Measurements from ENCODE around the gene SEMA3F. TPM values are rescaled to one million over a fixed set of nuclear protein-coding genes. Genes with fewer than 3 reads are reported as not detected.

Gene SEMA3F
- total RNA-seq, 5 donors from 2014 or later (not counting 1 experiment from before 2014, with no cell fraction given) = 0.32 to 0.46 (median 0.36) TPM; not detected in 1

- Mint-ChIP-seq H3K27ac (no peak overlapping the region), H3K36me3 (no peaks in the 10 kb centered on the region), H3K9me3 (no peaks in the 10 kb centered on the region), H3K27me3 (no peaks in the 10 kb centered on the region), H3K4me3 (no peak overlapping the region), H3K4me1 (no peaks in the 10 kb centered on the region)
- CTCF ChIA-PET = no interaction called here
- Histone ChIP-seq H3K4me1 (ENCODE audit: control insufficient read depth in 1 of 2, extremely low read depth in 1 of 2, insufficient read depth in 2 of 2, low read length in 2 of 2) (no peaks in the 10 kb centered on the region), H3K27me3 (replicated peaks in 1 of 2; ENCODE audit: control insufficient read depth in 2 of 2, extremely low read depth in 1 of 2, insufficient read depth in 2 of 2, low read length in 1 of 2) (peaks cover 0 to 24% of the 10 kb centered on the region in 2 experiments), H3K27ac (ENCODE audit: low read length) (no peak overlapping the region), H3K36me3 (ENCODE audit: control insufficient read depth in 2 of 2, extremely low read depth in 1 of 2, insufficient read depth in 1 of 2, low read length in 1 of 2) (no peaks in the 10 kb centered on the region), H3K4me3 (ENCODE audit: control insufficient read depth in 1 of 2, extremely low read depth in 1 of 2, low read length in 1 of 2) (no peak overlapping the region), H3K9me3 (no peaks in the 10 kb centered on the region)
- ATAC-seq (replicated peaks in 1 of 4) (no peak), DNase-seq (no peak)
- WGBS (ENCODE audit: insufficient coverage) = 97% methylated on average over 5 of the region's 7 CpGs
- POLR2A ChIA-PET = no interaction called here
Measured at GRCh38 chr3:50147016-50147415, 8.1 kb upstream of the SEMA3F start.

GRCh38 chr3:50147447-50147846 is 7.7 kb upstream of the SEMA3F start:
- WGBS (ENCODE audit: insufficient coverage) = 100% methylated on average over 1 of the region's 2 CpGs
- ChIA-PET CTCF (no interaction called here), POLR2A (interaction anchor here in 1 of 2 donors (0.6 kb wide), 1 partner anchor 73 kb away, joined by 3 read pairs; no protein-coding TSS in a partner anchor)
- H3K4me3 Mint-ChIP-seq = no peak overlapping the region
- no peaks in the 10 kb centered on the region for H3K9me3 Mint-ChIP-seq
- H3K4me1 Mint-ChIP-seq = no peaks in the 10 kb centered on the region
- no peaks in the 10 kb centered on the region for H3K4me1 ChIP-seq (ENCODE audit: control insufficient read depth in 1 of 2, extremely low read depth in 1 of 2, insufficient read depth in 2 of 2, low read length in 2 of 2)
- H3K4me3 ChIP-seq (ENCODE audit: control insufficient read depth in 1 of 2, extremely low read depth in 1 of 2, low read length in 1 of 2) = no peak overlapping the region
- H3K36me3 ChIP-seq (ENCODE audit: control insufficient read depth in 2 of 2, extremely low read depth in 1 of 2, insufficient read depth in 1 of 2, low read length in 1 of 2) = no peaks in the 10 kb centered on the region
- DNase-seq (no peak), ATAC-seq (replicated peaks in 1 of 4) (no peak)
- H3K27ac Mint-ChIP-seq = no peak overlapping the region
- H3K36me3 Mint-ChIP-seq = no peaks in the 10 kb centered on the region
- no peaks in the 10 kb centered on the region for H3K9me3 ChIP-seq
- no peak overlapping the region for H3K27ac ChIP-seq (ENCODE audit: low read length)
- H3K27me3 ChIP-seq (replicated peaks in 1 of 2; ENCODE audit: control insufficient read depth in 2 of 2, extremely low read depth in 1 of 2, insufficient read depth in 2 of 2, low read length in 1 of 2) = peaks cover 0 to 27% of the 10 kb centered on the region in 2 experiments
- H3K27me3 Mint-ChIP-seq = no peaks in the 10 kb centered on the region

- no peaks in the 10 kb centered on the region for H3K9me3 Mint-ChIP-seq
- no peaks in the 10 kb centered on the region for H3K27me3 Mint-ChIP-seq
- Histone ChIP-seq H3K36me3 (ENCODE audit: control insufficient read depth in 2 of 2, extremely low read depth in 1 of 2, insufficient read depth in 1 of 2, low read length in 1 of 2) (no peaks in the 10 kb centered on the region), H3K4me3 (ENCODE audit: control insufficient read depth in 1 of 2, extremely low read depth in 1 of 2, low read length in 1 of 2) (no peak overlapping the region), H3K4me1 (ENCODE audit: control insufficient read depth in 1 of 2, extremely low read depth in 1 of 2, insufficient read depth in 2 of 2, low read length in 2 of 2) (no peaks in the 10 kb centered on the region), H3K27me3 (replicated peaks in 1 of 2; ENCODE audit: control insufficient read depth in 2 of 2, extremely low read depth in 1 of 2, insufficient read depth in 2 of 2, low read length in 1 of 2) (peaks cover 0 to 27% of the 10 kb centered on the region in 2 experiments), H3K9me3 (no peaks in the 10 kb centered on the region), H3K27ac (ENCODE audit: low read length) (no peak overlapping the region)
- no peaks in the 10 kb centered on the region for H3K4me1 Mint-ChIP-seq
- no peak for ATAC-seq (replicated peaks in 1 of 4)
- WGBS (ENCODE audit: insufficient coverage) = 85% methylated on average over 6 of the region's 6 CpGs
- DNase-seq = no peak
- ChIA-PET CTCF (no interaction called here), POLR2A (interaction anchor here in 1 of 2 donors (0.6 kb wide), 1 partner anchor 73 kb away, joined by 3 read pairs; no protein-coding TSS in a partner anchor)
- no peaks in the 10 kb centered on the region for H3K36me3 Mint-ChIP-seq
- H3K4me3 Mint-ChIP-seq = no peak overlapping the region
- H3K27ac Mint-ChIP-seq = no peak overlapping the region
Measured at GRCh38 chr3:50147861-50148260, 7.3 kb upstream of the SEMA3F start.

GRCh38 chr3:50150404-50150750 is 4.7 kb upstream of the SEMA3F start:
- peaks cover 2 to 11% (median 7%) of the 10 kb centered on the region in 3 donors for H3K4me1 Mint-ChIP-seq
- DNase-seq (no peak), ATAC-seq (replicated peaks in 1 of 4) (no peak)
- peaks cover 0 to 42% of the 10 kb centered on the region in 2 experiments for H3K27me3 ChIP-seq (replicated peaks in 1 of 2; ENCODE audit: control insufficient read depth in 2 of 2, extremely low read depth in 1 of 2, insufficient read depth in 2 of 2, low read length in 1 of 2)
- H3K9me3 ChIP-seq = no peaks in the 10 kb centered on the region
- no peaks in the 10 kb centered on the region for H3K36me3 Mint-ChIP-seq
- H3K9me3 Mint-ChIP-seq = no peaks in the 10 kb centered on the region
- no peak overlapping the region for H3K27ac ChIP-seq (ENCODE audit: low read length)
- no peaks in the 10 kb centered on the region for H3K36me3 ChIP-seq (ENCODE audit: control insufficient read depth in 2 of 2, extremely low read depth in 1 of 2, insufficient read depth in 1 of 2, low read length in 1 of 2)
- POLR2A ChIA-PET = no interaction called here
- no peak overlapping the region for H3K4me3 Mint-ChIP-seq
- no peak overlapping the region for H3K27ac Mint-ChIP-seq
- WGBS (ENCODE audit: insufficient coverage) = 83% methylated on average over 1 of the region's 1 CpG
- H3K27me3 Mint-ChIP-seq = peaks cover 14% of the 10 kb centered on the region in 2 donors
- CTCF ChIA-PET = no interaction called here
- H3K4me1 ChIP-seq (ENCODE audit: control insufficient read depth in 1 of 2, extremely low read depth in 1 of 2, insufficient read depth in 2 of 2, low read length in 2 of 2) = peaks cover 0 to 7% of the 10 kb centered on the region in 2 experiments
- H3K4me3 ChIP-seq (ENCODE audit: control insufficient read depth in 1 of 2, extremely low read depth in 1 of 2, low read length in 1 of 2) = no peak overlapping the region

- no peak overlapping the region for H3K27ac ChIP-seq (ENCODE audit: low read length)
- POLR2A ChIA-PET = no interaction called here
- no peaks in the 10 kb centered on the region for H3K9me3 ChIP-seq
- no peak for ATAC-seq (replicated peaks in 1 of 4)
- DNase-seq = no peak
- Mint-ChIP-seq H3K4me3 (no peak overlapping the region), H3K27me3 (peaks cover 19 to 20% of the 10 kb centered on the region in 2 donors), H3K27ac (no peak overlapping the region), H3K36me3 (no peaks in the 10 kb centered on the region), H3K4me1 (peaks cover 7 to 16% (median 12%) of the 10 kb centered on the region in 3 donors), H3K9me3 (no peaks in the 10 kb centered on the region)
- H3K4me1 ChIP-seq (ENCODE audit: control insufficient read depth in 1 of 2, extremely low read depth in 1 of 2, insufficient read depth in 2 of 2, low read length in 2 of 2) = peaks cover 0 to 14% of the 10 kb centered on the region in 2 experiments
- H3K27me3 ChIP-seq (replicated peaks in 1 of 2; ENCODE audit: control insufficient read depth in 2 of 2, extremely low read depth in 1 of 2, insufficient read depth in 2 of 2, low read length in 1 of 2) = peaks cover 0 to 46% of the 10 kb centered on the region in 2 experiments
- WGBS (ENCODE audit: insufficient coverage) = 86% methylated on average over 5 of the region's 18 CpGs
- no peaks in the 10 kb centered on the region for H3K36me3 ChIP-seq (ENCODE audit: control insufficient read depth in 2 of 2, extremely low read depth in 1 of 2, insufficient read depth in 1 of 2, low read length in 1 of 2)
- CTCF ChIA-PET = no interaction called here
- H3K4me3 ChIP-seq (ENCODE audit: control insufficient read depth in 1 of 2, extremely low read depth in 1 of 2, low read length in 1 of 2) = no peak overlapping the region
Measured at GRCh38 chr3:50150863-50151686, 4.0 kb upstream of the SEMA3F start.

GRCh38 chr3:50151728-50152127 is 3.4 kb upstream of the SEMA3F start:
- H3K9me3 ChIP-seq = no peaks in the 10 kb centered on the region
- POLR2A ChIA-PET = no interaction called here
- CTCF ChIA-PET = no interaction called here
- peaks cover 0 to 20% of the 10 kb centered on the region in 2 experiments for H3K4me1 ChIP-seq (ENCODE audit: control insufficient read depth in 1 of 2, extremely low read depth in 1 of 2, insufficient read depth in 2 of 2, low read length in 2 of 2)
- H3K36me3 ChIP-seq (ENCODE audit: control insufficient read depth in 2 of 2, extremely low read depth in 1 of 2, insufficient read depth in 1 of 2, low read length in 1 of 2) = no peaks in the 10 kb centered on the region
- no peak for DNase-seq
- H3K27me3 Mint-ChIP-seq = peaks cover 21 to 26% of the 10 kb centered on the region in 2 donors
- H3K4me1 Mint-ChIP-seq = peaks cover 9 to 16% (median 12%) of the 10 kb centered on the region in 3 donors
- WGBS (ENCODE audit: insufficient coverage) = 92% methylated on average over 2 of the region's 5 CpGs
- no peak overlapping the region for H3K4me3 ChIP-seq (ENCODE audit: control insufficient read depth in 1 of 2, extremely low read depth in 1 of 2, low read length in 1 of 2)
- peaks cover 0 to 47% of the 10 kb centered on the region in 2 experiments for H3K27me3 ChIP-seq (replicated peaks in 1 of 2; ENCODE audit: control insufficient read depth in 2 of 2, extremely low read depth in 1 of 2, insufficient read depth in 2 of 2, low read length in 1 of 2)
- ATAC-seq (replicated peaks in 1 of 4) = no peak
- no peak overlapping the region for H3K4me3 Mint-ChIP-seq
- no peak overlapping the region for H3K27ac Mint-ChIP-seq
- no peaks in the 10 kb centered on the region for H3K36me3 Mint-ChIP-seq
- H3K9me3 Mint-ChIP-seq = no peaks in the 10 kb centered on the region
- H3K27ac ChIP-seq (ENCODE audit: low read length) = no peak overlapping the region
